ENCODE measurements around the gene IFNGR2.
"Not testable (repeated sequence)": the region's sequence is repeated elsewhere in the genome, so short reads cannot be mapped to it uniquely, and the experiment has no call there.

IFNGR2 gene

DNA sequence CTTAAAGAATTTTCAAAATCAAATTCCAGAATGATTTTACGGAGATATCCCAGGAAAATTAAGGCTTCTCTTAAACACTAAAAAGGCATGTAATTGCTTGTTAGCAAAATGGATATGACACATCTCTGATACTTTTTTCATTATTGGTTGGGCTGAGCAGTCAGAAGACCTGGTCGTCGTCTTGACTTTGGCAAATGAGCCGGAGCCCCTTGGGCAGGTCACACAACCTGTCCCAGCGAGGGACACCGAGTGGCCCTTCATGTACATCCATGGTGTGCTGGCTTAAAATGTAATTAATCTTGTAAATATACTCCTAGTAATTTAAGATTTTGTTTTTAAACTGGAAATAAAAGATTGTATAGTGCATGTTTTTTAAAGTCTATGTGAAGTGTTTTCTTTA, 33.9 kb downstream of the IFNGR2 start:
- no peak for DNase-seq (ENCODE audit: low read depth)

DNA sequence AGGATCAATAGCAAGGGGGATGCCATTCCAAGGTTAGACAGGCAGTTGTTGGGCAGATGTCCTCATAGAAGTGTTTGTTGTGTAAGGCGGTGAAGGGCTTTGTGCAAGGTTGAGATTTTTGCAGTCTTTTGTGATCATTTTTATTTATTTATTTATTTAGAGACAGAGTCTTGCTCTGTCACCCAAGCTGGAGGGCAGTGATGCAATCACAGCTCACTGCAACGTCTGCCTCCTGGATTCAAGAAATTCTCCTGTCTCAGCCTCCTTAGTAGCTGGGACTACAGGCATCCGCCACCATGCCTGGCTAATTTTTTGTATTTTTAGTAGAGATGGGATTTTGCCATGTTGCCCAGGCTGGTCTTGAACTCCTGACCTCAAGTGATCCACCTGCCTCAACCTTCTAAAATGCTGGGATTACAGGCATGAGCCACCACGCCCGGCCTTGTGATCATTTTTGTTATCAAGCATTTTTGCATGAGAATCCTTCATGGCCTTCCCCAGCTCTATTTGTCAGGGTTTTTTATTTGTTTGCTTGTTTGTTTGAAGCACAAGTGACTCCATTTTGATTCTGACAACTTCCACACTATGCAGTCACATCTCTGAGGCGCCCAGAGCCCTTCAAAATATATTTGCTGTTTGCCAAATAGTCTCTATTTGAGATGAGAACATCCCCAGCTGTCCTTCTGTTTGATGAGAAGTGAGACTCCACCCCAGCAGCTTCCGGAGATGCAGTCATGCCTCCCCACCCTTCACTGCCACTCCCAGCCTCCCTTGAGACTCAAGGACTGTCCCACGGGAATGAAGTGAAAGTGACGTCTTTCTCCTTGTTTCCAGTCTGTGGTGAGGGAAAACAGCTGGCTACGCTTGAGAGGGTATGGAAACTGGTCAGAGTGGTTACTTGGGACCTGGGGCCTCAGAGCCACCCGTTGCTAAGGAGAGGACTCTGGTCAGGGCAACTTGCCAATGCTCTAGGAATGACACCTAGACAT, 38.6 kb downstream of the IFNGR2 start:
- no peak for DNase-seq (ENCODE audit: low read depth)

DNA sequence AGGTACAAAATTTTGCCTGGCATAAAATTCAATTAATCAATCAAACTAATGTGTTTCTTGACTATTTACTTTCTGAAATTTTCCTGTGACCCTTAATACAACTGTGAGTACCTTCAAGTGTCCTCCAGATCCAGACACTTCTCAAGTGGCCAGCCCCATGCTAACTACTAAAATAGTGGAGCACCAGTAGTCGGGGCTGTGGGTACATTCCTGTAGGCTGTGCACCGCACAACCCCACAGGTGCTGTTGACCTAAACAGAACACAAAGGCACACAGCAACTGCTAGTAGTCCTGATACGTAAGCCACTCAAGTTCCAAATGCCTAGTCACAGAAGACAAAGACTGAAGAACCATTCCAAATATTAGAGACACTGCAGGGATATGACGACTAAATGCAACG, 40.0 kb downstream of the IFNGR2 start:
- DNase-seq (ENCODE audit: low read depth): no peak

DNA sequence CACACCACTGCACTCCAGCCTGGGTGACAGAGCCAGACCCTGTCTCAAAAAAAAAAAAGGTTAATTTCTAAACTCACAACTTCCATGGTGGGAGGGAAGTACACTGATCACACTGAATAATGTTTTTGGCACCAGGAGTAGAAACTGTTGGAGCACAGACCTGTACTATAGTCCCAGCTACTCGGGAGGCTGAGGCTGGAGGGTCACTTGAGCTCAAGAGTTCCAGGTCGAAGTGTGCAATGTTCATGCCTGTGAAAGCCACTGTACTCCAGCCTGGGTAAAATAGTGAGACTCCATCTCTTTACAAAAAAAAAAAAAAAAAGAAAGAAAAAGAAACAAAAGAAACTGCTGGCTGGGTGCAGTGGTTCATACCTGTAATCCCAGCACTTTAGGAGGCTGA, 41.3 kb downstream of the IFNGR2 start:
- no peak for DNase-seq (ENCODE audit: low read depth)

DNA sequence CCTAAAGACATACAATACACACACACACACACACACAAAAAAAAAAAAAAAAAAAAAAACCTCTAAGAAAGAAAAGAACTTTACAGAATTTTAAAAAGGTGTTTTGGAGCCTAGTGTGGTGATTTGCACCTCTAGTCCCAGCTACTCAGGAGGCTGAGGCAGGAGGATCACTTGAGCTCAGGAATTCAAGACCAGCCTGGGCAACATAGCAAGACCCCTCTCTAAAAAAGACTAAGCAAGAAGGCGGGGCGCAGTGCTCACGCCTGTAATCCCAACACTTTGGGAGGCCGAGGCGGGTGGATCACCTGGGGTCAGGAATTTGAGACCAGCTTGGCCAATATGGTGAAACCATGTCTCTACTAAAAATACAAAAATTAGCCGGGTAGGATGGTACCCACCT, 43.4 kb downstream of the IFNGR2 start:
- DNase-seq (ENCODE audit: low read depth): not testable (repeated sequence)

DNA sequence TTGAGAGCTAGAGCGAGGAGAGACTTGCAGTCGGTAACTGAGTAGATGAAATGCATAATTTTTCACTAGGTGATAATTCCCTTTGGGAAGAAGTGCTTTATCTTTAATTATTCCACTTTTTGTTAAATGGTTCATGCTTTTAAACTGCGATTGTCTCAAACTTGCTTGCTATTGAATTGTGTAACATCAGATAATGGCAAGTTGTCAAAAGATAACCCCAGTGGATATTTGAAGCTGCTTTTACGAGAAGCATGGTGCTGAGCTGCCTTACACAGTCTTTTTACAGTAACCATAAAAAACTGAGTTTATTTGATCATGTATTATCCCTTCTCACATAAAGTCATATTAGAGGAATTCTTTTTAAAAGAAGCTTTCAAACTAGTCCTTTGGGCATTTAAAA, 46.4 kb downstream of the IFNGR2 start:
- no peak for DNase-seq (ENCODE audit: low read depth)

DNA sequence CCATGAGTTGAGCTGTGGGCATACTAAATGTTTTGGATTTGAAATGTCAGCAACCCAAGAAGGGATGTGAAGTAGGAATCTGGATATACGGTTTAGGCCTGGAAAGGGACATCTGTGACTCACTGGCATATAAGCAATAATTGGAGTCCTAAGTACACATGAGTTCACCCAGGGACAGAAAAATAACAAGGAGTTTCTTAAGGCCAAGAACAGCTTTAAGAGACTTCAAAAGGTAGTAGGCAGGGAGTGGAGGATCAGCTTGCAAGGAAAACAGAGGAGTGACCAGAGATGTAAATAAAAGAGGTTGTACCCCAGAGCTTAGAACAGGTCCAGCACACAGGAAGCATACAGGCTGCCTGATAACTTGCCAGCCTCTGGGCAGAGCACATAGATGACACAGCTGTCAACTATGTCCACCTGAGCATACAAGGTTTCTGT, 48.4 kb downstream of the IFNGR2 start:
- DNase-seq (ENCODE audit: low read depth): no peak

DNA sequence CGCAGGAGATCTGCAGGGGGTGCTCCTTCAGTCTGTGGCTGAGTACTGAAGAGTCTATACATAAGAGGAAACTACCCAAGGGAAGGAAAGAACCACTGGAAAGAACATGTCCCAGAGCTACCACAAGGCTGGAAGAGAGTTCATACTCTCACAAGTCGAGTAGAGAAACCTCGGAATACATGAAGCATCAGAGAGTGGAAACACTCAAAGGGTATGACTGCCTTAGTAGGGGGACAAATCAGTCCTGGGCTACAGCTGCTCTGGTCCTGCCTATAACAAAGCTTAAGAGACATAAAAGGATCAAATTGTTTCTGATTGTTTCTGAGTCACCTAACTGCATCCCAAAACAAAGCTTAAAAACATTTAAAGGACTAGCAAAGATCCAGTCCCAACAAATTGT, 49.1 kb downstream of the IFNGR2 start:
- no peak for DNase-seq (ENCODE audit: low read depth)

DNA sequence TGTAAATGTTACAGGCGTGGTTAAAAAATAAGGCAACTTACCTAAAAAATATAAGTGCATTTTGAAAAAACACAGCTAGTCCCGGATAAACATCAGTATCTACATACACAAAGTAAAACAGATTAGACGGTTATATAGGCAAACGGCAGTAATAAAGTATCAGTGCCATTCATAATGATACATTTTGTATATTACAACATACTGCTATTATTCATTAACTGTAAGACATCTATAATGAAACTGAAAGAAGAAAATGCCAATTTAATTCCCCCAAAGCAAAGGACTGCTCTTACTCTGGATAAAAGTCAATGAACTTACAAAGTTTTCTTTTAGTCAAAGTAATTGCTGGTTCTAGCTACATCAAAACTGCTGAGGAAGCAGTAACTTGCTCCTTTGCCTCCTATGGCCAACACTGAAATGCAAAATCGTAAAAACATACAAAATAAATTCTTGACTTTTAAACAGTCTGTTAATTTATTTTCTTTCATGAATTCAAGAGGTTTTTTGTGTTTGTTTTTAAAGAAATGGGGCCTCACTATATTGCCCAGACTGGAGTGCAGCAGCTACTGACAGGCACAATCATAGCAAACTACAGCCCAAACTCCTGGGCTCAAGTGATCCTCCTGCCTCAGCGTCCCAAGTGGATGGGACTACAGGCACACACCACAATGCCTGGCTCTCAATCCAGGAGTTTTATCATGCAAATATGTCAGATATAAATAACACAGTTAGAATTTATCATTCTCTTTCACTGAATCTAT, 52.7 kb downstream of the IFNGR2 start:
- no peak for DNase-seq (ENCODE audit: low read depth)

DNA sequence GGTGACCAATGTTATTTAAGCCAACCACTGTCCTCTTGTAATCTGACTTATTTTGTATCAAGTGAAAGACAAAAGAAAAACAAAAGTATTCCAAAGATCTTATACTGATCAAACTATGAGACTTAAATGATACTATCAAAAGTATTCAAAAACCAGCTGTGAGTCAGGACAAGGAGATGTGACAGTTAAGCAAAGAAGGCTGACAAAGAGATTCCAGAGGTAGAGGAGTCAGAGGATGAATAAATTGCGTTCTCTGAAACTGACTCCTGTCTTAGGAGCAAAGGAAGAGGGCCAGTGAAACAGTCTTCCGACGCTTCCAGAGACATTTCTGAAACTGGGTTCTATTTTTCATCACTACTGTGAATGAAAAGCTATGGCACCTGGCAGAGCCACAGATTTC, 55.6 kb downstream of the IFNGR2 start:
- DNase-seq (ENCODE audit: low read depth): no peak

DNA sequence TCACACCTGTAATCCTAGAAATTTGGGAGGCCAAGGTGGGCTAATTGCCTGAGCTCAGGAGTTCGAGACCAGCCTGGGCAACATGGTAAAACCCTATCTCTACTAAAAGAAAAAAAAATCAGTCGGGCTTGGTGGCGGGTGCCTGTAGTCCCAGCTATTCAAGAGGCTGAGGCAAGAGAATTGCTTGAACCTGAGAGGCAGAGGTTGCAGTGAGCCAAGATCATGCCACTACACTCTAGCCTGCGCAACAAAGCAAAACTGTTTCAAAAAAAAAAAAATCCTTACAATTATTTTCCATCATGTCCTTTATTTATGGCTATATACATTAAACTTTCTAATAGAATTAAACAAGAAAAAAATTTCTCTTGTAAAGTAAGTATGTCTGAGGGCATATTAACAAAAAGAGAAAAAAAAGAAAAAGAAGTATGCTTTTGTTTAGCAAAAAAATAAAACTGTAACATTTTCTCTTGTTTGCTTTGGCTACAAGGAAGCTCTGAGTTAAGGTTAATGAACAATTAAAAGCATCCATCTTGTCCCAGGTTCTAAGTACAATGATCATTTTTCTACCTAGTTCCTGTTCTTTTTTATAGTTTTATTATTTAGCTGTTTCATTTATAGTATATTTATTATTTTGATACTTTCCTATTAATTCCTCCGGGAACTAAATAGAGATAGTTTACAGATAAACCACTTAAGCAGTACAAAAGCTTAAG, 58.5 kb downstream of the IFNGR2 start:
- DNase-seq (ENCODE audit: low read depth): no peak

DNA sequence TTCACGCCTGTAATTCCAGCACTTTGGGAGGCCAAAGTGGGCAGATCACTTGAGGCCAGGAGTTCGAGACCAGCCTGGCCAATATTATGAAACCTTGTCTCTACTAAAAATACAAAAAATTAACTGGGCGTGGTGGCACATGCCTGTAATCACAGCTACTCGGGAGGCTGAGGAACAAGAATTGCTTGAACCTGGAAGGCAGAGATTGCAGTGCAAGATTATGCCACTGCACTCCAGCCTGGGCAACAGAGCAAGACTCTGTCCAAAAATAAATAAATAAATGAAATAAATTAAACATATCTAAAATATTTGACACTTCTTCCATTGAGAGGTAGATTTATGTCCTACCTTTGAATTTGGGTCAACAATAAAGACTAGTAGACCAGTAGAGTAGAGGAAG, 66.0 kb downstream of the IFNGR2 start:
- DNase-seq (ENCODE audit: low read depth): not testable (repeated sequence)

DNA sequence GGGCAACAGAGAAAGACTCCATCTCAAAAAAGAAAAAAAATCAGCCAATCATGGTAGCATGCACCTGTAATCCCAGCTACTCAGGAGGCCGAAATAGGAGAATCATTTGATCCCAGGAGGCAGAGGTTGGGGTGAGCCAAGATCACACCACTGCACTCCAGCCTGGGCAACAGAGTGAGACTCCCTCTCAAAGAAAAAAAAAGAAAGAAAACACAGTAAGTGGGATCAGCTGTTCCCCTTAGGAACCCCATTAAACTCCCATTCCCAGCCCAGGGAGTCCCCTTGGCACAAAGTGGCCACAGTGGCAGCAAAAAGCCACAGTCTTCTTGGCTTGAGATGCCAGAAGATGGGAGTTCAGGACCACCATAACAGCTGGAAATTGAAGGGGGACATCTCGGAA, 67.5 kb downstream of the IFNGR2 start:
- DNase-seq (ENCODE audit: low read depth): no peak

DNA sequence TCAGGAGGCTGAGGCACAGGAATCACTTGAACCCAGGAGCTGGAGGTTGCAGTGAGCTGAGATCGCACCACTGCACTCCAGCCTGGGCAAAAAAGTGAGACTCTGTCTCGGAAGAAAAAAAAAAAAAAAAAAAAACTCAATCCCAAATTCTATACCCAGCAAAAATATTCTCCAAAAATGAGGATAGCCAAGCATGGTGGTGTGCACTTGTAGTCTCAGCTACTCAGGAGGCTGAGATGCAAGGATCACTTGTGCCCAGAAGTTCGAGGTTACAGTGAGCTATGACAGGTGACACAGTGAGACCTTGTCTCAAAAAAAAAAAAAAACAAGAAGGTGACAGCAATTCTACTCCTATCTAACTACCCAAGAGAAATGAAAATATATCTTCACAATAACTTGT, 70.1 kb downstream of the IFNGR2 start:
- no peak for DNase-seq (ENCODE audit: low read depth)

DNA sequence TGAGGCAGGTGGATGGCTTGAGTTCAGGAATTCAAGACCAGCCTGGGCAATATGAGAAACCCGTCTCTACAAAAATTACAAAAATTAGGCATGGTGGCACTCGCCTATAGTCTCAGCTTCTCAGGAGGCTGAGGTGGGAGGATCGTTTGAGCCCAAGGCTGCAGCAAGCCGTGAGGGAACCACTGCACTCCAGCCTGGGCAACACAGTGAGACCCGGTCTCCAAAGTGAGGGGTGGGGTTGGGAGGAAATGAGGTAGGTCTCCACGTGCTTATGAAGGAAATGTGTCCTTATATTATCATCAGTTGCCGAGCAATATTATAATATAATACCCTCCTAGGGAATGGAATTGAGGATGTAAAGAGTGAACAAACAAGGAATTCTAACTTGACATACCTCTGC, 73.9 kb downstream of the IFNGR2 start:
- no peak for DNase-seq (ENCODE audit: low read depth)

DNA sequence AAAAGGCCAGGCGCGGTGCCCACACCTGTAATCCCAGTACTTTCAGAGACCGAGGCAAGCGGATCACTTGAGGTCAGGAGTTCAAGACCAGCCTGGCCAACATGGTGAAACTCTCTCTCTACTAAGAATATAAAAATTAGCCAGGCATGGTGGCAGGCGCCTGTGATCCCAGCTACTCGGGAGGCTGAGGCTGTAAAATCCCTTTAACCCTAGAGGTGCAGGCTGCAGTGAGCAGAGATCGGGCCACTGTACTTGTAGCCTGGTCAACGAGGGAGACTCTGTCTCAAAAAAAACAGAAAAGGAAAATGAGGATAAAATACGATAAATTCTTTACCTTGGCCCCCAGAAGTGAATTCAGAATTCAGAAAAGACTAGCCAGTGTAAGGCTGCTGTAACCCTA, 75.0 kb downstream of the IFNGR2 start:
- no peak for DNase-seq (ENCODE audit: low read depth)

DNA sequence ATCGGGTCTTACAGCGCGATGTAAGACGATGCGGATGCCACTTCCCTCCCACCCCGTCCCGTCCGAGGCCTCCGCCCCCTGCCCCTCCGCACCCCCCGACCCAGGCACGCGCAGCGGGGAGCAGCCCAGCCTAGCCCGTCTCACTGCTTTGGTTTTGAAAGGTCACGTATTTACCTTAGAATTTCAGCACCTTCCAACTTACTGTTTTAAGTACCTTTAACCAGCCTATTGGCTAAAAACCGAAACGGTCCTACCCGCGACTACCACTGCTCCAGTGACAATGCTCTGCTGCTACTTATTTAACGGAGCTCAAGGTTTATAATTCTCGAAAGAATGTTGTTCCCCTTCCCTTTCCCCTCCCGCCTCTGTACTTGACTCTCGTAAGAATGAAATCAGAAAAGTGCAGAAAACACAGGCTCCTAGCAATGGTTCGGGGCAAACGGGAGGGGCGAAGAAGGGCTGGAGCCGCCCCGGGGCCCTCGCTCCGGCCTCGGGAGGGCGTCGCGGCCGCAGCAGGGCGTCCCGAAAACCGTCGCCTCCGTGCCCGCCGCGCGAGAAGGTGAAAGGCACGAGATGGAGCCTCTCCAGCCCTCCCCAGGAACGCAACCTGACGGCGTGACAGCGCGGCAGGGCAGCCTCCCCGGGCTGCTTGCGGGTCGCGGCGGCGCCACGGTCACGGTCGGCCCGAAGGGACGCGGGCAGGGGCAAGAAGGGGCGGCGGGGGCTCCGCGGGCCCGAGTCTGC, 75.9 kb downstream of the IFNGR2 start:
- DNase-seq (ENCODE audit: low read depth): peak; percentile 15

DNA sequence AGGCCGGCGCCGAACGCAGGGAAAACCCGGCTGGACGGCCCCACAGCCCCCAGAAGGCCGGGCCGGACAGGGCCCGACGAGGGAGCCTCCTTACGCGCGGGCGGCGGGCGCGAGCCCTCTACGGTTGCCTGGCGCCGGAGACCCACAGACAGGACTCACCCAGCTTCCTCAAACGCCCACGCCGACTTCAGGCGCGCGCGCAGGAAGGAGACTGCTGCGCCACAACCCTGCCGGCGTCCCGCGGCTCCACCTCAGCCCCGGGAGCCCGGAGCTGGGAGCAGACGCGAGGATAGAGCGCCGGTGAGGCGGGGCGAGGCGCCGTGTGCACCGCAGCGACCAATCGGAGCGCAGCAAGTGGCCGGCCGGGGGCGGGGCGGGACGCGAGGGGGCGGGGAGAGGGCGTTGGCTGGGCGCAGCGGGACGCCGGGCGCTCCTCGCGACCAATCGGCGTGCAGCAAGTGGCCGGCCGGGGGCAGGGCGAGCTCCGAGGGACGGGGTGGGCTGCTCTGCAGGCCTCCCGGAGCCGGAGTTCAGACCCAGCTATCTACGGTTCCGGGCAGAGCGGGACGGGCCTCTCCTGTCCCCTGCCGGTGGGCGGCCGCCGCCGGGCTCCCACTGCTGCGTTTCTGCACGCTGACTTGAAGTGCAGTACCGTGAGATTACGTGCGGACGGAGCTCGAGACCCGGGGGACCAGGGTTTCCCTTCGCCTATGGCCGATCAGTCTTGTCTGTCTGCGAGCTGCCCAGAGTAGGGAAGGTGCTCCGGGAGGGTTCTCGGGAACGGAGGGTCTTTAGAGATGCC, 76.7 kb downstream of the IFNGR2 start, which contains the start of gene TMEM50B:
TSS of gene TMEM50B (minus strand) at position 296 of the 802 bp plus-strand sequence. CDS start 11,089 bp downstream, outside the sequence.
- DNase-seq (ENCODE audit: low read depth): peak; percentile 97

DNA sequence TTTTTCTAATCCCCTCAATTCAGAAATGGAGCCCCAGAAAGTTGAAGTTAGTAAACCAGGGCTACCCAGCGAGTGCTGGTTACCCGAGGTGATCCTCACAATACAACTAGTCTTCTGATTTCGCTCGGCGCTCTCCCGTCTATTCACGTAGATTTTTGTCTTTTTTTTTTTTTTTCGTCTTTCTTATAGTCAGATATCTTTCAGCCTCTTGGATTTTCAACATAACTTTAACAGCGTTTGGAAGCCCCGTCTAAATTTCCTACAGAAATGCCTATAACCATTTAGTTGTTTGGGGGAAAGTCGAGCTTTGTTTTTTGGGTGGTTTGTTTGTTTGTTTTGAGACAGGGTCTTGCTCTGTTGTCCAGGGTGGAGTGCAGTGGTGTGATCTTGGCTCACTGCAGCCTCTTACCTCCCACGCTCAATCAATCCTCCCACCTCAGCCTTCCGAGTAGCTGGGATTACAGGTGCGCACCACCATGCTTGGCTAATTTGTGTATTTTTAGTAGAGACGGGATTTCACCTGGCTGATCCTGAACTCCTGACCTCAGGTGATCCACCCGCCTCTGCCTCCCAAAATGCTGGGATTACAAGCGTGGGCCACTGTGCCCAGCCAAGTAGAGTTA, 77.4 kb downstream of the IFNGR2 start:
- DNase-seq (ENCODE audit: low read depth): no peak

DNA sequence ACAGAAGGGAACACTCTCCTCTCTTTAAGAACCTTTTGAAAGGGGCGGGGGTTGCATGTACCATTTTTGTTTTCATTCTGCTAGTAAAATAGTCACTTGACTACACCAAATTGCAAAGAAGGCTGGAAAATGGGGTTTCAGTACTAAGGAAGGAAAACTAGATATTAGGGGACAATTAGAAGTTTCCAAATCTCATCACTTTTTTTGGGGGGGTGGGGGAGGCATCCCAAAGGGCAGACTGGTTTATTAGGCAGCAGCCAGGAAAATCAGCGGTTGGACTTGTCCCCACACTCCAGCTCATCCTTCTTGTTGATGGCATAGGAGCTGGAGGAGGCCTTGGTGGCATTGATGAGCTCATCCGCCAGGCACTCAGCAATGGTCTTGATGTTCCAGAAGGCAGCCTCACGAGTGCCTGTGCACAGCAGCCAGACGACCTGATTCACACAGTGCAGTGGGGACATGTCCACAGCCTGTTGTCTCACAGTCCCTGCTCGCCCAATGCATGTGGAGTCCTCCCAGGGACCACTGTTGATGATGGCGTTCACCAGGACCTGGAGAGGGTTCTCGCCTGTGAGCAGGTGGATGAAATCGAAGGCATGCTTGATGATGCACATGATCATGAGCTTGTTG, 78.2 kb downstream of the IFNGR2 start:
- no peak for DNase-seq (ENCODE audit: low read depth)

Measured in stimulated activated CD8-positive, alpha-beta memory T cell treated with anti-CD3 and anti-CD28 coated beads, Interleukin-12 subunit alpha, Interleukin-12 subunit beta, amount 100 ng/mL, for 4 hours (primary cell).